NCI-H2171 treated with DMSO at 0.1 percent for 48 hours (cell line): Measurements from ENCODE around the gene PCDH10.

Experiments
- DNase-seq: peaks from one replicate; lab custom pipeline; 2025; lab: John Stamatoyannopoulos, UW

Gene PCDH10, protein sequence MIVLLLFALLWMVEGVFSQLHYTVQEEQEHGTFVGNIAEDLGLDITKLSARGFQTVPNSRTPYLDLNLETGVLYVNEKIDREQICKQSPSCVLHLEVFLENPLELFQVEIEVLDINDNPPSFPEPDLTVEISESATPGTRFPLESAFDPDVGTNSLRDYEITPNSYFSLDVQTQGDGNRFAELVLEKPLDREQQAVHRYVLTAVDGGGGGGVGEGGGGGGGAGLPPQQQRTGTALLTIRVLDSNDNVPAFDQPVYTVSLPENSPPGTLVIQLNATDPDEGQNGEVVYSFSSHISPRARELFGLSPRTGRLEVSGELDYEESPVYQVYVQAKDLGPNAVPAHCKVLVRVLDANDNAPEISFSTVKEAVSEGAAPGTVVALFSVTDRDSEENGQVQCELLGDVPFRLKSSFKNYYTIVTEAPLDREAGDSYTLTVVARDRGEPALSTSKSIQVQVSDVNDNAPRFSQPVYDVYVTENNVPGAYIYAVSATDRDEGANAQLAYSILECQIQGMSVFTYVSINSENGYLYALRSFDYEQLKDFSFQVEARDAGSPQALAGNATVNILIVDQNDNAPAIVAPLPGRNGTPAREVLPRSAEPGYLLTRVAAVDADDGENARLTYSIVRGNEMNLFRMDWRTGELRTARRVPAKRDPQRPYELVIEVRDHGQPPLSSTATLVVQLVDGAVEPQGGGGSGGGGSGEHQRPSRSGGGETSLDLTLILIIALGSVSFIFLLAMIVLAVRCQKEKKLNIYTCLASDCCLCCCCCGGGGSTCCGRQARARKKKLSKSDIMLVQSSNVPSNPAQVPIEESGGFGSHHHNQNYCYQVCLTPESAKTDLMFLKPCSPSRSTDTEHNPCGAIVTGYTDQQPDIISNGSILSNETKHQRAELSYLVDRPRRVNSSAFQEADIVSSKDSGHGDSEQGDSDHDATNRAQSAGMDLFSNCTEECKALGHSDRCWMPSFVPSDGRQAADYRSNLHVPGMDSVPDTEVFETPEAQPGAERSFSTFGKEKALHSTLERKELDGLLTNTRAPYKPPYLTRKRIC

DNA sequence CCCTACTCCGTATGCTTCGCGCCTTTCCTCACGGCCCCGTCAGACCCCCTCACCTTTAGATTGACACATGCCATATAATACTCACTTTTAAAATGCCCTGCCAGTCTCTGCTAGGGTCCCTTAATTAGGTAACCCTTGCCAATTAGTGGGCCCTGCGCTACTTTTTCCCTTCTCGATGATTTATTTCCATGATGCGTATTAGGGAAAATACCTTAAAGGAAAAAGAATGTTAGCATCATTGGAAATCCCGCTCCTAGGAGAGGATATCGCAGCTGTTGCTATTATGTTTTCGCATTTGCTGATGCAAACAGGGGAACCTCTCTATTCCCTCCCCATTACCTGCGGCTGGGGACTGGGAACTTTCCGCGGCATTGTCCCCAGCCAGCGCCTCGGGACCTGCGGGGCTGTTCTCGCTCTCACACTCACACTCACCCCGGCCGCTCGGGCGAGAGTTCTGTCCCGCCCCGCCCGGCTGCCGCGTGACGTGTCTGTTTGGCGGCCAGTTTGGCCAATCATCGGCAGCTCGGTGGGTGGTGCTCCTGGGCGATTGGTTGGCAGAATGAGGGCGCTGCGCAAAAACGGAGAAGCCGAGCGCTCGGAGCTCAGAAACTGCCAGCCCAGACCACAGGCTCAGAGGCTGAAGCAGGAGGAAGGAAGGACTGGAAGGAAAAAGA is at the start of gene PCDH10:
Gene PCDH10, plus strand, starts transcription at position 605 of the 674 bp plus-strand sequence. CDS start 847 bp downstream, outside the sequence.
- peak; percentile 81 for DNase-seq

DNA sequence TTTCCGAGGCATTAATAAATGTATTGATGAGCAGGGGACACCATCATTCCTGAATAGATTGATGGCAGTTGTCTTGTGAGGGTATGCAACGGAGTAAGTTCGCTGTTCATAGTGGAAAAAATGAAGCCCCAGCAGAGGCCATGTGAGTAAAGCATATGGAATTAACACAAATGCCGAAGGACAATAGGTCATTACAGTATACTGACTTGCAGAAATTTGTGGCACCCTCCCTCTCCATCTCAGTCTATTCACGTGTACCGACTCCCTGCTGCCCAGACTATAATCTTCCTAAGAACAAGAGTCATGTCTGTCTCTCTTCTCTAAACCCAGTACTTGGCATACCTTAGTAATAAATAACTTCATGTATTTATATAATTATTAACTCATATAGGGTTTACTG is 47.1 kb upstream of the PCDH10 start:
- DNase-seq = no peak

DNA sequence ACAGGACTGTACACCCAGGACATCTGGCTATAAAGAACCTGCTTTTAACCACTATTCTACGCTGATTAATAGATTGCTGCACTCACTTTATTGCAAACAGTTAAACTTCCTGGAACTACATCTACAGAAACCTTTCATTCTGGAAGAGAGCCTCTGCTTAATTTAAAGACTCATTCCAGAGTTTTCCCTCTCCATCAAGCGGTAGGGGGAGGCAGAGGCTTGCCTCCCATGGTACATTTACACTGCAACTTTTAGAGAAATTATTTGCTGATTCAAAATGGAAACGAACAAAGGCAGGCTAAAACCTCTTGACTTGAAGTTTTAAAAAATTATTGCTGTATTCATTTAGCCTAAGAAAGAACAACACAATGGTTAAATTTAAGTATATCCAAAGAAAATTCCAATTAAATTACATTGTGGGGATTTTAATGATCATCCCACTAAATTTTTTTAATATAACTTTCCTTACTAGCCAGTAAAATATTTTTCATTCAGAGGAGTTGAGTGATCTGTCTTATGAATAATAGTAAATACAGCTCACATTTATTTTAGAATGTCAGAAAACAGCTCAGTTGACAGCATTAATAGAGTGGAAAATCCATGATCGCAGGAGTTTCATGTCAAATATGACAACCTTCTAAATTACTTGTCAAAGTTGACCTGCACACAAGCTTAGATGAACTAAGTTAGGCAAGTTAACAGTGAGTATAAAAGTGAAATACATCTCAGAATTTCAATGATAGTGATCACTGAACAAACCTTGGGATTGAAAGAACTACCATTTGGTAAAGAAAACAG is 46.3 kb upstream of the PCDH10 start:
- DNase-seq = no peak

DNA sequence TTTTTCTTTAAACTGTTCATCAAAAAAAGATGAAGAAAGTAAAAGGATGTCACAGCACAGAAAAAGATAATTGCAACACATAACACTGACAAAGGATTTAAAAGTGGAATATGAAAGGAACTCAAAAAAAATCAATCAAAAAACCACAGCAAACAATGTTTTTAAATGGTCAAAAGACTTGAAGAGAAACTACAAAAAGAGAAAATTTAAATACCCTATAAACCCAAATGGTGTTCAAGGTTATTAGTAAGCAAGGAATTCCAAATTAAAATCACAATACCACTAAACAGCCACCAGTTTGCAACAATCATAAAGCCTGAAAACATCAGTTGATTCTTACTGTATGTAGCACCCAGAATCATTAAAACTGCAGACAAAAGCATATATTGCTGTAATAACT is 36.5 kb upstream of the PCDH10 start:
- DNase-seq = no peak

DNA sequence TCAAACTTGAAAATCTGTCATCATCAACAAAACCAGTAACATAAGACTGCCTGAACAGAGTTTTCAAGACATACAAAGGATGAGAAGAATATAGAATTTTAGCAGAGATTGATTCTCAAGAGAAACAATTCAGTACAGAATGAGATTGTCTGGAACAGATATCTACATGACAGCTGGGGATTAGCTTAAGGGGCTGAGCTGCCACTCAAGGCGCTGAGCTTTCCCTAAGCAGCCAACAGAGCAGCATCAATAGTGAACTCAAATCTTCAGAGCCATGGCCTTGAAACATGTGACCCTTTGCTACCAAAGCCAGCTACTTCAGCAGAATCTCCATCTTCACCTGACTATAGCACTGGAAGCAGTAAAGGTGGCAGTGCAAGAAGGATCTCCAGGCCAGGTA is 24.3 kb upstream of the PCDH10 start:
- no peak for DNase-seq

DNA sequence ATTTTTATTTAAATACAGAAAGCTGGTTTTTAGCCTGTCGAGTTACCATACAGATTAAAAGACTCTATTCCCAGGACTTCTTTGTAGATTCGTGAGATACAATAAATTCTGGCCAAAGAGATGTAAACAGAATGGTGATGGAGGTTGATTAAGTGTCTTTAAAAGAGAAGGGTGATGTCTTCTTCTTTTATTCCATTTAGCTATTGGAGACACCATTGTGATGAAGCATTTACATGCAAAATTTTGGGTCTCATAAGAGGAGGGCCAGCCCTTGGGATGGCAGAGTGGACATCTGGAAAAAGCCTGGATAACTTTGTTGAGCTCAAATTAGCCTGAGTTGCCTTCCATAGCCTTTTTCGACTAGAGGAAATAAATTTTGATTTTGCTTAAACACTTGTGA is 21.6 kb upstream of the PCDH10 start:
- DNase-seq = no peak

DNA sequence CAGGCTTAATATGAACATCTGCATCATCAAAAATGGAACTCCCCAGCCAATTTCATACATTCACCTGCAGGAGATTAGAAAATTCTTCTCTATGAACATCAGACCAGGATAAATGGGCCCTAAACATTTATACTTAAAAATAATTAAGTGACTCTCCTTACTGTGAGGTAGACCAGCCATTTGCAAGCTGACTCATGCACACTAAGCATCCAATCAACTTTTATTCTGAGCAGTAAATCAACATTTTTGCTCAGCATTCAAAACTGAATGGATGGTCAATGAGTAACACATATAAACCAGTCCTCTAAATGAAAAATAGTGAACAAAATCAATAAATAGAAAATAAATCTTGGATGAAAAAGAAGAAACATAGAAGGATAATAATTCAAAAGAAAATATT is 19.9 kb upstream of the PCDH10 start:
- DNase-seq = no peak

DNA sequence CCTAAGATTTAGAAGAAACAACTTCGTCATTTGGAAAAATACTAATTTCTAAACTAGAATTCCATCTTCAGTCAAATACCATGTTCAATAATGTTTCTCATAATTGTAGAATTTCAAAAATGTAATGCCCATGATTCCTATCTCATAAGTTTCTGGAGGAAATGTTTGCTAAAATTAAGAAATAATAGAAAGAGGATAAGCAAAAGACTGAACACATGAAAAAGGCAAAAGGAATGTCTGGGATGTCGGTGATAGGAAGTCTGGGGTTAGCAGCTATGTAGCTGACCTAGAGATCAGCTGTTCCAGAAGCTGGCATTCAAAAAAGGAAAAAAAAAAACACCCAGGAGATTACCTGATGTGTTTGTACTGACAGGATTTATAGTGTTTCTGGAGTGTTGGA is 18.9 kb upstream of the PCDH10 start:
- DNase-seq = no peak

DNA sequence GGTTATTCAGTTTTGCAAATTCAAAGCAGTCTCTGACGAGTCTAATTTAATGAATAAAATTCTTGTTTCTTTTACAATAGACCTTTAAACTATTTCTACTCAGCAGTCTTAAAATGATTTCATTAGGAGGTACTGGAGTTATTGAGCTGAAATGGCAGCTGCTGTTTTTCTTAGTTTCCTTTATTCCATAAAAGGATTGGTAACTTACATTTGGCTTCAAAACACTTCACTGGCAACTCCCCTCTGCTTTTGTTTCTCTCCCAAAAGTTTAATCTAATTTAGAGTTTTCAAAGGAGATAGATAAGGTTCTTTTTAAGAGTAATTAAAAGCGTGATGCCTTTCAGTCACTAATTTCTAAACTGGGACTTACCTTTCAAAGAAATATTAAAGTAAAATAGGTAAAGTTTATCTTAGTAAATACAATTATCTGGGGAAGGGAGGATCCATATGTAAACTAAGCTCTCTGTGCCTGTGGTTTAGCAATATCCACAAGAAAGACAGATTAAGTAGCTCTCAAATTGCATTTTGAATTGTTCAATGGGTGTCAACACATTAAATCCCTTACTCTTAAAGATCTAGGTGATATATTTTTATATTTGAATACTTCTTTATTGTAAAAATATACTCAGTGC is 17.1 kb upstream of the PCDH10 start:
- DNase-seq = no peak

DNA sequence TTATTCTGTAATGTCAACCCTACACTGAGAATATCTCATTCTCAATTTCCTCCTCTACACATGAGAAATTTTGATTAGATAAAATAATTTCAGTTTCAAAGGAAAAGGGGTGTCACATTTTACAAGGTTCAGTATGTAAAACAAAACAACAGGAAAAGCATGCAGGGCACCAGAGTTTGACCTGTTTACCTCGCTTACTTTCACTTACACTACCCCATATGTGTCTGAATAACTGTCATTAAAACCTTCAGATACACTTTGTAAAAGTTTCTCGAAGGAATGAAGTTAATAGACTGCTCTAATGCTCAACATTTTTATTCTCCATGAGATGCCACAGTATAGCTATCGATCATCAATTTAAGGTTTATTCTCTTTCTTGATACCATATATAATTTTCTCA is 12.3 kb upstream of the PCDH10 start:
- DNase-seq = no peak

DNA sequence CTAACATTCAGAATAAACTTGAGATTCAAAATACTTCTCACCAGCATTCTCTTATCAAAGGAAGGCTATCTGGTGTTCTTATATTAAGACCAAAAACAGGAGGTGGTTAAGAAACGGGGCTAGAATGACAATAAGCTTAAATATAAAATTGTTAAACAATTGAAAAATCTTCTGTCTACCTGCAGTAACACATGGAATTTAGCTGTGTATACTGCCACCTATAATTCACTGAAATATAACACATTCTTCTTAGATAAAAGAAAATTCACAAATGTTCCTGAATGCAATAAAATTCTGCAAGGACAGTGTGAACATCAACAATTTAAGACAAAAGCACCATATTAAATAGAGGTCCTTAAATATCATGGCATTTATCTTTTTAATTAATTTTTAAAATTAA is 11.5 kb upstream of the PCDH10 start:
- no peak for DNase-seq

DNA sequence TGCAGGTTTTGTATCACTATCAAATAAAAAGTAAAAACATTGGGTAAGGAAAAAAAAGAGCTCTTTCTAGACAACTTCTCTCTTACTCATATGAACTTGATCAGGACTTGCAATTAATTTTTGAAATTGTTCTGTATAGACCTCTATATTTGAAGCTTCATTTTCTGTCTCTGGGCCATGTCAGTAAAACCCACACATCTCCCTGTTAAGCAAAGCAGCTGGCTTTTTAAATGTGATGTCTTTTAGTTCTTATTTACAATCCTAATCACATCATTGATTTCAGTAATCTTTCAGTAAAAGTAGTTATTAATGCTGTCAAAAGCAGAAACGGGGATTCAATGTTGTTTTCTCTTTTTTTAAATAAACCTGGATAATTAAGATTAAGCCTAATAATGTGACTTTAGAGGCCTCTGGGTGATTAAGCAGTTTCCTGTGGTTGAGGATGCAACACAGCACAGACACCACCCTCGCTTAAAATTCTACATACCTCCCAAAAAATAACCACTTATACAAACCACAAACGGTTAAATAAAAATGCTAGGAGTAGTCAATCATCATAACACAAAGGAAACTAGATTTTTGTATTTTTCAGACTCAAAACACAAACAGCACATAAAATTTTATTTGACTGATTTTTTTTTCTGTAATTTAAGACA is 5.2 kb upstream of the PCDH10 start:
- DNase-seq = no peak

DNA sequence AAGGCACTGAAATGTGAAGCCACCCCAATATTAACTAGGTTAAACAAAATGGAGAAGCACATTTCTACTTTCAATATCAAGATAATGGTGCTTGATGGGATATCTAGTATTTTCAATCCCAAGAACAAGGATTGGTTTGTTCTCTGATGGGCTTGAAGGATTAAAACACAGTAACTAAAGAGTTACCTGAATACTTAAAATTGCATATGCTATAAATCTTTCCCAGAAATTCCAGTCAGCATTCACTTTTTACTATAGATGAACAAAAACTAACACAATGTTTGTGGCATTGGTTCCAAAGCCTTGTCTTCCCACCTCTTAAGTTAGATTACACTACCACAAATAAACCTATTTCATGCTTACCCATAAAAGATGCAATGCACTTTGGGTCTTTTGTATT is 3.9 kb upstream of the PCDH10 start:
- DNase-seq = no peak

DNA sequence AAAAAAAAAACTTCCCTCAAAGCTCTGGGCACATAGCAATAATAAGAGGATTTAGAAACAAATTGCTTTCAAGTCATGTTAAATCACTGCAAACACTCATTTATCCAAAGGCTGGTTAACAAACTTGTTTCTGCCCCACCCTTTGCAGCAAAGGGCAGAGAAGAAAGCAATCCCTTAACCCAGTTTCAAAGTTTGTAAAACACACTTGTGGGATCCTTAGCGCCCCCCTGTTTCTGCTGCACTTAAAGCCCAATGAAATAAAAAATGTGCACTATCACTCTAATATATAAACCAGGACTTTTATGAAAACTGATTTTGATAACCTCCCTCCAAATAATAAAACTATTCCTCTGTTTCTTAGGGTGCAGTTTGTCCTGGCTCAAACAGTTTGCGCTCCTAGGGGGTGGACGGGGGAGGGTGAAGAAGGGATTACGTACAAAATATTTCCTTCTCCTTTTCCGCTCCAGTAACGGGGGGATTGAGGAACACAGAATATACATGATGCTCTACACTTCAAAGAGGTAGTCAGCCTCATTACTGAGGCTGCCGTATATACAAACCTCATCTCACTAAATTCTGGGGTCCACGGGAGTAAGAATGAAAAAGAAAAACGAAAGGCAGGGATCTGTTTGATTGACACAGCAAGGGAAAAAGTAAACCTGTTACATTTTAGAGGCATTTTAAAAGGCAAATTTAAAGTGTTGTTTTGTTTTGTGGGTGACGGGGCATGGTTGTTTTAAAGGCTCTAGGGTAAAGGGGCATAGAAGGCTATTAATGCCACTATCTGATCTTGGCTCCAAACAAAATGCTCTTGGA is 3.1 kb upstream of the PCDH10 start:
- no peak for DNase-seq

DNA sequence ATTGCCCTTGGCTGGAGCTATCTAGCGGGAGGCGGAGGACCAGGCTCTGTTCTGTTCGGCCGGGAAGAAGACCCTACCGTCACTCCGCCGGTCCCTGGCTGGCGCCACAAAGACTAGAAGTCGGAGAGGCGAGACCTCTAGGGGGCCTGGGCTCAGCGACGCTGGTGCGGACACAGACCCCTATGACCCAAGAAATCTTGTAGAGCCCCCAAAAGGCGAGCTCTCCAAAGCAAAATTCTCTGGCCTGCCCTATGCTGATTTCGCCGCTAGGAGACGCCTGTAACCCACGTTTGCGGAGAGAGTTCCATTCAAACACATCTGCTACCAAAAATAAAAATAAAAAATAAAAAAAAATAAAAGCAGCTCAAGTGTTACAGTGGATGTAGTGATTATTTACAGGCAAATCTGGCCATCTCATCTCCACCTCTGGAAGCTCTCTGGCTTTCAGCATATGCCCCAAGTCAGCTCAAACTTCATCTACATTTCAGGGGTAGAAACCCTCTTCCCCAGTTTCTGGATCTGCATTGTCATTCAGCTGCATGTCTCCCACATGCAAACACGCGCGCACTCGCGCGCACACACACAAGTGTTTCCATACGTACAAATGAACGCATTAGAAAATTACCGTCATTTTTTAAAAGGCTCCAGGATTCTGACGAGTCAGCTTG is 2.4 kb upstream of the PCDH10 start:
- peak; percentile 62 for DNase-seq

DNA sequence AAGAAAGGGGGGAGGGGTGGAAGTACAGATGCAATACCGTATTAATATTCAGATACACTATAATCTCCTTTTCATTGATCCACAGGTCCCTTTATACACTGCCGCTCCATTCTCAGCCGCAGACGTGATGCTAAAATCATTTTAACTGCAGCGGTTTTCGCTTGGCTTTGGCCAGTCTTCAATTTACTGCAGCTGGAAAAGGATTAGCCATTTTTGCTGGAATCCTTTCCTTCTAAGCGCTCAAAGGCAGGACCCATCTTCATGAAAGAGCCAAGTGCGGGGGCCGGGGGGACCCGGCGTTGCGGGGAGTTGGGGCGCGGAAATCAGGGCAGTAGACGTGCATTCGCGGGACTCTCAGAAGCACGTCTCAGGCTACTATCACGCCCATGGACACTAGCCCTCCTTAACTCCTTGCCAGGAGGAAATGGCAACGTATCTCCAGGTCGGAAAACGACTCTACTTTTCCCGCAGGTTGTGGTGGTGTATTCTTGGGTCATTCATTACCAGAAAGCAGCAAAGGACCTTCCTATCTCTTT is 1.7 kb upstream of the PCDH10 start:
- DNase-seq = peak; percentile 51

DNA sequence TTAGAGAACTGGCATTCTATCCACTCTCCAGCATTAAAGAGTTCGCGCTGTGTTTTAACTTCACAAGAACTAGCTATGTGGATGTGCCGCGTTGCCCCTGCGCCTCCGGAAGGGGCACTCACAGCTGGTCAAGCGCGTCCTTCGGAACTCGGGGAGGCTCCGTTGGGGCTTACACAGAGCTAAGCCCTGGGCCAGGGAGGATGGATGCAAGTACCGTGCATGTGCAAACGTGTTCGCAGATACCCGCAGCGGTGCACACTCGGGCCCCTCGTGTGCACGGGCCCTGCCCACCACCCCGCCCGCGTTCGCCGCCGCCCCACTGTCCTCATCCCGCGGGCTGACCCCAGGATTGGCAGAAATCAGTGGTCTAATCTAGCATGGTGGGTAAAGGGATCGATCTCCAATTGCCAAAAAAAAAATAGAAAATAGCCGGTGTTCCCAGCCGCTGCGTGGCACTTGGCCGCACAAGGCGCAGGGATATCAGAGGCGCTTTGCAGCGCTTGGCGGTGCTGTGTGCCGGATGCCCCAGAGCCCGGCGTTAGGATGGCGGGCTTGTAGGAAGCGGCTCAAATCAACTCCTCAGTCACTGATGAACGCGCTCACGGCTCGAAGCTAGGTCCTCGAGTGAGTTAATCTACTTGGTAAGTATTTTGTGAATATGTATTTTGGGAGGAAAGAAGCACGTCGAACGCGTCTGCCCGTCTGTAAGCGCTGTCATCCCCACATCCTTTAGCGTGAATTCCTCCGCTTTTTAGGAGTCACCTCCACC is 989 bp upstream of the PCDH10 start:
- DNase-seq = peak; percentile 59

DNA sequence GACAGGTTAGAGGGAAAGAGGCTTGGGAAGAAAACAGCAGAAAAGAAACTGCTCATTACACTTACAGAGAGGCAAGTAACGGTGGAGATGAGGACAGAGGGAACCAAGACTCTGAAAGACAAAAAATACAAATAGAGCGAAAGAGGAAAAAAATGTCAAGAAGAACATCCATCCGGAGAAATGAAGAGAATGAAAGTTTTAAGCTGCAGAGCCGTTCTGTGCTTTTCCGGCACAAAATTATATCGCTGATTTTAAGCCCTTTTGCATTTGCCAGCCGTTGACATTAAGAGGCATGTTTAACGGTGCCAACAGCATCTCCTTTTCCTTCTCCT is 236 bp downstream of the PCDH10 start:
- DNase-seq = no peak
